Type B pancreatic cell (in vitro differentiated cells): Measurements from ENCODE around the gene F2. TPM values are rescaled to one million over a fixed set of nuclear protein-coding genes. Genes with fewer than 3 reads are reported as not detected.

Experiments
- DNase-seq: peaks from one replicate; pipeline ENCODE4 v3.0.0; 2021; ENCODE audit warnings: mixed read lengths; ENCODE audit not compliant: unreplicated experiment; ENCODE audit errors: extremely low spot score
- H3K27ac Mint-ChIP-seq: 2 replicates; pipeline ENCODE4 v1.8.0; 2021; ENCODE audit warnings: mild to moderate bottlenecking, mixed read lengths
- H3K27me3 Mint-ChIP-seq: 2 replicates; pipeline ENCODE4 v1.8.0; 2021; ENCODE audit warnings: mixed read lengths
- H3K36me3 Mint-ChIP-seq: 2 replicates; pipeline ENCODE4 v1.8.0; 2021; ENCODE audit warnings: mixed read lengths
- H3K4me1 Mint-ChIP-seq: one replicate; pipeline ENCODE4 v1.8.0; 2021; ENCODE audit warnings: mixed read lengths; ENCODE audit not compliant: unreplicated experiment
- H3K4me3 Mint-ChIP-seq: 2 replicates; pipeline ENCODE4 v1.8.0; 2021; ENCODE audit warnings: mild to moderate bottlenecking, mixed read lengths
- H3K9me3 Mint-ChIP-seq: 2 replicates; pipeline ENCODE4 v1.8.0; 2021; ENCODE audit warnings: mixed read lengths
- CTCF ChIP-seq: fragments of 200-600 bp; sonication (generic); conservative IDR thresholded peaks from 2 replicates; pipeline ENCODE4 v1.5.0; 2021; ENCODE audit warnings: antibody characterized with exemption, mild to moderate bottlenecking
- total RNA-seq: library from RNA; stranded (reverse); gene quantifications from 2 replicates; pipeline ENCODE4 v1.2.1, GENCODE V29; 2021; ENCODE audit warnings: low replicate concordance

F2 gene
- total RNA-seq, 1 donor from 2014 or later = 9.5 TPM

GRCh38 chr11:46681814-46682213 lies 37.2 kb upstream of the F2 start:
- Mint-ChIP-seq H3K36me3 (peaks cover 7% of the 10 kb centered on the region), H3K4me1 (no peaks in the 10 kb centered on the region), H3K27me3 (no peaks in the 10 kb centered on the region), H3K4me3 (no peak overlapping the region), H3K9me3 (no peaks in the 10 kb centered on the region), H3K27ac (no peak overlapping the region)
- no peak for TF ChIP-seq CTCF
- DNase-seq = no peak

- TF ChIP-seq CTCF = no peak
- H3K27me3 Mint-ChIP-seq = no peaks in the 10 kb centered on the region
- DNase-seq = no peak
- H3K9me3 Mint-ChIP-seq = no peaks in the 10 kb centered on the region
- H3K27ac Mint-ChIP-seq = no peak overlapping the region
- no peaks in the 10 kb centered on the region for H3K4me1 Mint-ChIP-seq
- H3K4me3 Mint-ChIP-seq = no peak overlapping the region
- H3K36me3 Mint-ChIP-seq = peaks cover 1% of the 10 kb centered on the region
These were observed 36.0 kb upstream of the F2 start for GRCh38 chr11:46682773-46683752.

GRCh38 chr11:46684367-46684766 lies 34.6 kb upstream of the F2 start:
- H3K27me3 Mint-ChIP-seq = no peaks in the 10 kb centered on the region
- no peaks in the 10 kb centered on the region for H3K4me1 Mint-ChIP-seq
- no peak for DNase-seq
- H3K4me3 Mint-ChIP-seq = no peak overlapping the region
- H3K9me3 Mint-ChIP-seq = no peaks in the 10 kb centered on the region
- H3K36me3 Mint-ChIP-seq = peaks cover 3% of the 10 kb centered on the region
- H3K27ac Mint-ChIP-seq = no peak overlapping the region
- no peak for TF ChIP-seq CTCF

- no peaks in the 10 kb centered on the region for H3K9me3 Mint-ChIP-seq
- no peaks in the 10 kb centered on the region for H3K27me3 Mint-ChIP-seq
- no peak for TF ChIP-seq CTCF
- no peak for DNase-seq
- H3K36me3 Mint-ChIP-seq = peaks cover 7% of the 10 kb centered on the region
- no peak overlapping the region for H3K4me3 Mint-ChIP-seq
- no peak overlapping the region for H3K27ac Mint-ChIP-seq
- no peaks in the 10 kb centered on the region for H3K4me1 Mint-ChIP-seq
These were observed 31.9 kb upstream of the F2 start for GRCh38 chr11:46686886-46687795.

GRCh38 chr11:46690702-46691101 lies 28.3 kb upstream of the F2 start:
- H3K4me3 Mint-ChIP-seq = no peak overlapping the region
- no peaks in the 10 kb centered on the region for H3K27me3 Mint-ChIP-seq

More at GRCh38 chr11:46690702-46691101, 28.3 kb upstream of the F2 start:
- no peak for TF ChIP-seq CTCF
- DNase-seq = no peak
- Mint-ChIP-seq H3K36me3 (peaks cover 7% of the 10 kb centered on the region), H3K27ac (no peak overlapping the region), H3K4me1 (peaks cover 8% of the 10 kb centered on the region), H3K9me3 (no peaks in the 10 kb centered on the region)
